HCT116 (cell line): ENCODE data around the gene CEBPB. TPM values are rescaled to one million over a fixed set of nuclear protein-coding genes. Genes with fewer than 3 reads are reported as not detected.
A peak's percentile ranks its signal among the peaks of the same experiment; 100 is the strongest.

Experiments used
- ATAC-seq: fragments of 200-7000 bp; cut with Tn5 transposase; 2 replicates; pipeline ENCODE4 v1.9.1; 2020; ENCODE audit warnings: mild to moderate bottlenecking, moderate library complexity
- BruUV-seq: library from RNA; stranded (reverse); fragments of 400-500 nt; replicated peaks from 2 replicates; lab custom pipeline; 2021; lab: Mats Ljungman, UMichigan
- CTCF ChIA-PET: fragments of 300-600 bp; sonication (Branson Sonifier 250); formaldehyde crosslinking; loops from one replicate; lab custom pipeline; 2021; ENCODE audit warnings: antibody characterized with exemption; lab: Charles Lee
- POLR2A ChIA-PET: fragments of 300-600, 350-600 bp; sonication (Branson Sonifier 250); formaldehyde crosslinking; loops from one replicate; lab custom pipeline; 2021; ENCODE audit warnings: antibody characterized with exemption; lab: Charles Lee
- RAD21 ChIA-PET, 2 experiments: fragments of 300-600 bp; sonication (Branson Sonifier 250); formaldehyde crosslinking; loops; one replicate each; lab custom pipeline; 2023; ENCODE audit warnings: low total read pairs in 2 of 2; ENCODE audit not compliant: uncharacterized antibody in 2 of 2, unreplicated experiment in 2 of 2, low non-redundant PET in 1 of 2; lab: Charles Lee
- DNase-seq: peaks from one replicate; pipeline ENCODE4 v3.0.0-alpha.2; 2010; ENCODE audit warnings: low read depth, low spot score
- H2AFZ ChIP-seq: fragments of 200-600 bp; shearing (Covaris generic), sonication (generic); 2 replicates; pipeline ENCODE4 v1.6.1; 2017; ENCODE audit warnings: low read depth, mixed run types, mixed read lengths, antibody characterized with exemption, low read length; ENCODE audit not compliant: poor library complexity, severe bottlenecking
- H3K27ac ChIP-seq: 2 replicates; pipeline ENCODE4 v1.5.1; 2012; ENCODE audit warnings: low read depth, low read length
- H3K27me3 ChIP-seq: fragments of 200-600 bp; sonication (generic); 2 replicates; pipeline ENCODE4 v1.6.1; 2016; ENCODE audit warnings: mixed run types, low read length, mixed read lengths; ENCODE audit not compliant: insufficient read depth
- H3K36me3 ChIP-seq, 2 experiments: fragments of 200-500 bp in 1 of 2; fragments of 200-600 bp in 1 of 2; sonication (Bioruptor generic) in 1 of 2; sonication (generic) in 1 of 2; 2 replicates each; pipeline versions ENCODE4 v1.5.1 to v1.6.1; 2014 to 2016; ENCODE audit warnings: low read length in 2 of 2, inconsistent platforms in 1 of 2, mixed read lengths in 1 of 2, mixed run types in 1 of 2; ENCODE audit not compliant: insufficient read depth in 2 of 2, control insufficient read depth in 1 of 2
- H3K4me1 ChIP-seq, 2 experiments: fragments of 200-600 bp in 1 of 2; sonication (generic) in 1 of 2; 2 replicates each; pipeline versions ENCODE4 v1.5.1 to v1.6.1; 2012 to 2017; ENCODE audit warnings: low read length in 2 of 2, inconsistent platforms in 1 of 2, mild to moderate bottlenecking in 1 of 2, mixed read lengths in 1 of 2, mixed run types in 1 of 2, moderate library complexity in 1 of 2; ENCODE audit not compliant: insufficient read depth in 2 of 2, control insufficient read depth in 1 of 2
- H3K4me2 ChIP-seq: fragments of 200-600 bp; sonication (generic); 2 replicates; pipeline ENCODE4 v1.6.1; 2017; ENCODE audit warnings: mixed run types, low read length, mixed read lengths
- H3K4me3 ChIP-seq, 2 experiments: fragments of 200-600 bp in 1 of 2; sonication (generic) in 1 of 2; replicated peaks in 1 of 2; 2 replicates each; pipeline ENCODE4 v1.5.1; 2011 to 2016; ENCODE audit warnings: low read length in 2 of 2, control low read depth in 1 of 2, low read depth in 1 of 2, mild to moderate bottlenecking in 1 of 2, mixed read lengths in 1 of 2, mixed run types in 1 of 2
- H3K79me2 ChIP-seq: fragments of 200-600 bp; sonication (generic); 2 replicates; pipeline ENCODE4 v1.6.1; 2017; ENCODE audit warnings: mild to moderate bottlenecking, mixed run types, low read length, moderate library complexity, mixed read lengths; ENCODE audit not compliant: insufficient read depth
- H3K9ac ChIP-seq: fragments of 200-600 bp; sonication (generic); 2 replicates; pipeline ENCODE4 v1.6.1; 2016; ENCODE audit warnings: low read length, mixed read lengths
- H3K9me2 ChIP-seq: fragments of 200-600 bp; sonication (generic), shearing (Covaris generic); 2 replicates; pipeline ENCODE4 v1.6.1; 2017; ENCODE audit warnings: mixed run types, mild to moderate bottlenecking, moderate library complexity; ENCODE audit not compliant: insufficient read depth
- H3K9me3 ChIP-seq, 2 experiments: fragments of 200-500 bp in 1 of 2; fragments of 200-600 bp in 1 of 2; sonication (Bioruptor generic) in 1 of 2; sonication (generic) in 1 of 2; 2 replicates each; pipeline ENCODE4 v1.6.1; 2014 to 2017; ENCODE audit warnings: low read length in 2 of 2, mixed read lengths in 2 of 2, inconsistent platforms in 1 of 2, low read depth in 1 of 2, mild to moderate bottlenecking in 1 of 2, mixed run types in 1 of 2, moderate library complexity in 1 of 2; ENCODE audit not compliant: control insufficient read depth in 1 of 2, insufficient read depth in 1 of 2
- H4K20me1 ChIP-seq: fragments of 200-600 bp; sonication (generic), shearing (Covaris generic); 2 replicates; pipeline ENCODE4 v1.6.1; 2017; ENCODE audit warnings: mixed run types, mild to moderate bottlenecking, moderate library complexity; ENCODE audit not compliant: insufficient read depth
- CBX3 ChIP-seq: IDR thresholded peaks from 2 replicates; pipeline ENCODE4 v1.6.1; 2012; ENCODE audit warnings: low read depth
- CEBPB ChIP-seq: IDR thresholded peaks from 2 replicates; pipeline ENCODE4 v1.6.1; 2012; ENCODE audit warnings: low read depth
- EGR1 ChIP-seq: IDR thresholded peaks from 2 replicates; pipeline ENCODE4 v1.6.1; 2012; ENCODE audit warnings: low read depth
- ELF1 ChIP-seq: IDR thresholded peaks from 2 replicates; pipeline ENCODE4 v1.6.1; 2012; ENCODE audit warnings: low read depth, borderline replicate concordance
- EZH2 ChIP-seq: fragments of 200-600 bp; sonication (generic); IDR thresholded peaks from 2 replicates; pipeline ENCODE4 v1.6.1; 2017; ENCODE audit warnings: antibody characterized with exemption, mixed run types
- FOSL1 ChIP-seq: IDR thresholded peaks from 2 replicates; pipeline ENCODE4 v1.6.1; 2012; ENCODE audit warnings: low read depth
- JUND ChIP-seq: IDR thresholded peaks from 2 replicates; pipeline ENCODE4 v1.6.1; 2012
- POLR2A ChIP-seq: IDR thresholded peaks from 2 replicates; pipeline ENCODE4 v1.7.0; 2011; ENCODE audit warnings: borderline replicate concordance; ENCODE audit not compliant: insufficient read depth, insufficient read length; ENCODE audit errors: extremely low read depth
- RAD21 ChIP-seq: IDR thresholded peaks from 2 replicates; pipeline ENCODE4 v1.6.1; 2012; ENCODE audit warnings: low read depth, mild to moderate bottlenecking
- SIN3A ChIP-seq: IDR thresholded peaks from 2 replicates; pipeline ENCODE4 v1.6.1; 2012; ENCODE audit warnings: low read depth
- SRF ChIP-seq: IDR thresholded peaks from 2 replicates; pipeline ENCODE4 v1.6.1; 2012; ENCODE audit warnings: low read depth
- YY1 ChIP-seq: IDR thresholded peaks from 2 replicates; pipeline ENCODE4 v1.6.1; 2011; ENCODE audit warnings: low read length, low read depth, moderate library complexity, mild to moderate bottlenecking; ENCODE audit not compliant: insufficient replicate concordance; ENCODE audit errors: extremely low read depth
- ZFX ChIP-seq: fragments of 450-650 bp; IDR thresholded peaks from 2 replicates; pipeline ENCODE4 v1.6.1; 2017
- ZNF274 ChIP-seq: fragments of 200-500 bp; sonication (Bioruptor generic); IDR thresholded peaks from 2 replicates; pipeline ENCODE4 v1.6.1; 2014; ENCODE audit warnings: mild to moderate bottlenecking, low read depth, low read length, inconsistent platforms
- intact Hi-C: fragments of 100-400 bp; cut with micrococcal nuclease; formaldehyde crosslinking; loops from 2 replicates; pipeline ENCODE4 v1.10.0; 2022
- total RNA-seq: library from RNA; stranded (reverse); gene quantifications from one replicate; pipeline ENCODE4 v1.2.1, GENCODE V29; 2021; ENCODE audit not compliant: unreplicated experiment
- TF ChIP-seq, protein P1 (sequence below), 3 experiments: fragments of 200-600 bp in 1 of 3; sonication (generic) in 1 of 3; IDR thresholded peaks in 2 of 3; conservative IDR thresholded peaks in 1 of 3; 2 replicates each; pipeline ENCODE4 v1.5.1; 2012 to 2017; ENCODE audit warnings: low read depth in 2 of 3, low read length in 2 of 3, antibody characterized with exemption in 1 of 3, borderline replicate concordance in 1 of 3, control low read depth in 1 of 3, mild to moderate bottlenecking in 1 of 3, mixed read lengths in 1 of 3, mixed run types in 1 of 3, moderate library complexity in 1 of 3; ENCODE audit not compliant: insufficient read depth in 1 of 3
- TF ChIP-seq, protein P2 (sequence below): IDR thresholded peaks from 2 replicates; pipeline ENCODE4 v1.6.1; 2012

CEBPB gene
- total RNA-seq, 1 experiment from 2014 or later, result 113 TPM

DNA sequence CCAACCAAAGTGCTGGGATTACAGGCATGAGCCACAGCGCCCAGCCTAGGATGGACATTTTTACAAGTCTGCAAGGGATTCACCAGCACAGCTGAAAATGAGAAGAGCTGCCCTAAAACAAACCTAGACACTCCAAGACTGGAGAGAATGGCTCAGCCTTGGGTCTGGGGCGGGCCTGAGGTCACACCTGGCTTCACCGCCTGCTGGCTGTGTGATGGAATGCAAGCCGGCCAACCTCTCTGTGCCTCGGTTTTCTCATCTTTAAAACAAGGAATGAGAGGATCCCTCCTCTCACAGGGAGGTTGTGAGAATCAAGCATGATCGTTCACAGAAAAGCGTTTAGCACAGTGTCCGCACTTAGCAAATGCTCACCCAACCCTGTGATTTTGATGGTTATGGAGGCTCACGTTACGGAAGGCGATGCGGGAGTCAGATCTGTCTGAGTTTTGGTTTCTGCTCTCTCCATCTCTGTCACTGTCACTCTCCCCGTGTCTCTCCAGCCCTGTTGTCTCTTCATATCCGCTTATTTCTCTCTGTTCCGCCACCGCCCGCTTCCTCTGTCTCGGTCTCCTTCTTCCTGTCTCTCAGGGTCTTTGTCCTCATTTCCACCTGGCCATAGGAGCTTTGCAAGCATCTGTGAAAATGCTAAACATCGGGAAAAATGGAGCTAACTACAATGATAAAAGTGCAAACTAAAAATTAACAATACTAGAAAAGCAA lies 47.6 kb downstream of the CEBPB start:
- no peak overlapping the region for H2AFZ ChIP-seq
- RAD21 ChIA-PET, result interaction anchor here in 1 of 2 experiments (0.8 kb wide), 1 partner anchor 136 kb away, joined by 3 read pairs; no protein-coding TSS in a partner anchor
- no TSS peak for BruUV-seq
- H3K79me2 ChIP-seq, result no peaks in the 10 kb centered on the region
- CTCF ChIA-PET, result no interaction called here
- TF ChIP-seq FOSL1 (no peak), ELF1 (no peak), ZNF274 (no peak), EGR1 (no peak), CEBPB (no peak), ZFX (no peak)
- no peak overlapping the region for H3K4me2 ChIP-seq
- DNase-seq, result no peak
- intact Hi-C loops, result no loop called here
- ATAC-seq, result no peak
- H4K20me1 ChIP-seq, result no peaks in the 10 kb centered on the region
- no peaks in the 10 kb centered on the region for H3K9me2 ChIP-seq
- no peaks in the 10 kb centered on the region for H3K27me3 ChIP-seq
- peaks cover 26 to 48% of the 10 kb centered on the region in 2 experiments for H3K4me1 ChIP-seq
- POLR2A ChIA-PET, result no interaction called here
- H3K4me3 ChIP-seq, result no peak overlapping the region
- no peak overlapping the region for H3K9ac ChIP-seq
- no peaks in the 10 kb centered on the region for H3K9me3 ChIP-seq
- H3K36me3 ChIP-seq, result no peaks in the 10 kb centered on the region
- no peak overlapping the region for H3K27ac ChIP-seq

DNA sequence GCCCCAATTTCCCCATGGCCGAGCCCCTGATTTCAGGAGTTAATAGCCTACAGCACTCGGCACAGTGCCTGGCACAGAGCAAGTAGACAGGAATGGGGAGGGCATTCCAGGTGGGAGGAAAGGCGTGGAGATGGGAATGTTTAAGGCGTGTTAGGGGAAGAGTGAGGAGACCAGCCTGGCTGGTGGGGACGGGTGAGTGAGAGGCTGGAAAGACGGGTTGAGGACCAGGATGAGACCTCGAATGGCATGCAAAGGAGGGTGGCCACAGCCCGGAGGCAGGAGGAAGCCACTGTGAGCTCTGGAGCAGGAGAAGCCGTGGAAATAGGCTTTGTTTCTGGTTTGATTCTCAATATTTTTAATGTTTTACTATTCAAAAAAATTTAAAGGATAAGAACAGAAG lies 49.5 kb downstream of the CEBPB start:
- Histone ChIP-seq H3K9ac (no peak overlapping the region), H3K79me2 (no peaks in the 10 kb centered on the region), H3K36me3 (no peaks in the 10 kb centered on the region), H3K4me3 (no peak overlapping the region), H2AFZ (no peak overlapping the region), H3K4me2 (peak overlapping the region; percentile 24; the same call in 1 of the 2 replicates), H3K9me2 (no peaks in the 10 kb centered on the region), H3K9me3 (no peaks in the 10 kb centered on the region), H3K27me3 (no peaks in the 10 kb centered on the region), H3K4me1 (peaks cover 45 to 67% of the 10 kb centered on the region in 2 experiments), H3K27ac (no peak overlapping the region), H4K20me1 (no peaks in the 10 kb centered on the region)
- ChIA-PET POLR2A (no interaction called here), RAD21 (no interaction called here), CTCF (no interaction called here)
- TF ChIP-seq EGR1, result no peak
- TF ChIP-seq POLR2A, result no peak
- no peak for TF ChIP-seq RAD21
- no peak for TF ChIP-seq CEBPB
- no peak for TF ChIP-seq CBX3
- TF ChIP-seq, protein P1, sequence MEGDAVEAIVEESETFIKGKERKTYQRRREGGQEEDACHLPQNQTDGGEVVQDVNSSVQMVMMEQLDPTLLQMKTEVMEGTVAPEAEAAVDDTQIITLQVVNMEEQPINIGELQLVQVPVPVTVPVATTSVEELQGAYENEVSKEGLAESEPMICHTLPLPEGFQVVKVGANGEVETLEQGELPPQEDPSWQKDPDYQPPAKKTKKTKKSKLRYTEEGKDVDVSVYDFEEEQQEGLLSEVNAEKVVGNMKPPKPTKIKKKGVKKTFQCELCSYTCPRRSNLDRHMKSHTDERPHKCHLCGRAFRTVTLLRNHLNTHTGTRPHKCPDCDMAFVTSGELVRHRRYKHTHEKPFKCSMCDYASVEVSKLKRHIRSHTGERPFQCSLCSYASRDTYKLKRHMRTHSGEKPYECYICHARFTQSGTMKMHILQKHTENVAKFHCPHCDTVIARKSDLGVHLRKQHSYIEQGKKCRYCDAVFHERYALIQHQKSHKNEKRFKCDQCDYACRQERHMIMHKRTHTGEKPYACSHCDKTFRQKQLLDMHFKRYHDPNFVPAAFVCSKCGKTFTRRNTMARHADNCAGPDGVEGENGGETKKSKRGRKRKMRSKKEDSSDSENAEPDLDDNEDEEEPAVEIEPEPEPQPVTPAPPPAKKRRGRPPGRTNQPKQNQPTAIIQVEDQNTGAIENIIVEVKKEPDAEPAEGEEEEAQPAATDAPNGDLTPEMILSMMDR (IDR thresholded peaks at IDR 0.05 in 2 of 3, conservative IDR thresholded peaks at IDR 0.05 in 1 of 3; ENCODE audit: borderline replicate concordance in 1 of 3, insufficient read depth in 1 of 3, low read depth in 2 of 3, low read length in 2 of 3), result no peak
- TF ChIP-seq, protein P2, sequence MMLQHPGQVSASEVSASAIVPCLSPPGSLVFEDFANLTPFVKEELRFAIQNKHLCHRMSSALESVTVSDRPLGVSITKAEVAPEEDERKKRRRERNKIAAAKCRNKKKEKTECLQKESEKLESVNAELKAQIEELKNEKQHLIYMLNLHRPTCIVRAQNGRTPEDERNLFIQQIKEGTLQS, result no peak
- no peak for TF ChIP-seq ZNF274
- TF ChIP-seq SIN3A, result no peak
- no peak for TF ChIP-seq JUND
- no peak for TF ChIP-seq SRF
- TF ChIP-seq YY1, result no peak
- TF ChIP-seq EZH2, result no peak
- DNase-seq (no peak), ATAC-seq (no peak)
- no TSS peak for BruUV-seq
- intact Hi-C loops, result no loop called here
